ENCODE measurements around the gene ASB6.
A peak's percentile ranks its signal among the peaks of the same experiment; 100 is the strongest.

ASB6 gene

GRCh38 chr9:129624168-129624759 is 17.7 kb downstream of the ASB6 start:
- peak; percentile 90 for TF ChIP-seq CTCF (IDR thresholded peaks at IDR 0.05; ENCODE audit: low read depth, low read length)
- in situ Hi-C loops (cut with HindIII; ENCODE audit: low sequenced_read_pairs) = no loop called here
- peak; percentile 51 for DNase-seq (ENCODE audit: low read depth, low spot score)
- no peak overlapping the region for H3K4me3 ChIP-seq (ENCODE audit: low read depth, low read length)

- peak; percentile 38 for DNase-seq (ENCODE audit: low read depth, low spot score)
- TF ChIP-seq CTCF (IDR thresholded peaks at IDR 0.05; ENCODE audit: low read depth, low read length) = no peak
- in situ Hi-C loops (cut with HindIII; ENCODE audit: low sequenced_read_pairs) = no loop called here
- no peak overlapping the region for H3K4me3 ChIP-seq (ENCODE audit: low read depth, low read length)
These were observed 18.6 kb downstream of the ASB6 start for GRCh38 chr9:129623331-129623730.

- DNase-seq (ENCODE audit: low read depth, low spot score) = no peak
- no peak for TF ChIP-seq CTCF (IDR thresholded peaks at IDR 0.05; ENCODE audit: low read depth, low read length)
- peak within 1 kb of the TSS; percentile 35 for H3K4me3 ChIP-seq (ENCODE audit: low read depth, low read length)
- in situ Hi-C loops (cut with HindIII; ENCODE audit: low sequenced_read_pairs) = no loop called here
These were observed 21.2 kb downstream of the ASB6 start, which contains the start of gene C9orf50 for GRCh38 chr9:129620669-129621295. Gene C9orf50, minus strand, starts transcription at chr9:129621101. Its CDS starts 527 bp downstream, at chr9:129620574.

- H3K4me3 ChIP-seq (ENCODE audit: low read depth, low read length) = peak overlapping the region; percentile 35
- TF ChIP-seq CTCF (IDR thresholded peaks at IDR 0.05; ENCODE audit: low read depth, low read length) = peak; percentile 34
- in situ Hi-C loops (cut with HindIII; ENCODE audit: low sequenced_read_pairs) = no loop called here
- DNase-seq (ENCODE audit: low read depth, low spot score) = no peak
These were observed 21.9 kb downstream of the ASB6 start for GRCh38 chr9:129619787-129620668.

- peak; percentile 73 for DNase-seq (ENCODE audit: low read depth, low spot score)
- peak; percentile 77 for TF ChIP-seq CTCF (IDR thresholded peaks at IDR 0.05; ENCODE audit: low read depth, low read length)
- H3K4me3 ChIP-seq (ENCODE audit: low read depth, low read length) = no peak overlapping the region
- in situ Hi-C loops (cut with HindIII; ENCODE audit: low sequenced_read_pairs) = no loop called here
These were observed 24.8 kb downstream of the ASB6 start for GRCh38 chr9:129617167-129617566.

- TF ChIP-seq CTCF (IDR thresholded peaks at IDR 0.05; ENCODE audit: low read depth, low read length) = no peak
- in situ Hi-C loops (cut with HindIII; ENCODE audit: low sequenced_read_pairs) = no loop called here
- no peak for DNase-seq (ENCODE audit: low read depth, low spot score)
- H3K4me3 ChIP-seq (ENCODE audit: low read depth, low read length) = no peak overlapping the region
These were observed 26.3 kb downstream of the ASB6 start for GRCh38 chr9:129615407-129616285.

Data from astrocyte of the spinal cord (primary cell).